ENCODE measurements around the gene C6orf89. TPM values are rescaled to one million over a fixed set of nuclear protein-coding genes. Genes with fewer than 3 reads are reported as not detected.

Gene C6orf89
- total RNA-seq, 1 experiment from 2014 or later = 40.1 TPM

GRCh38 chr6:36970892-36971842, 85.4 kb downstream of the C6orf89 start:
- H3K4me1 ChIP-seq (replicated peaks; ENCODE audit: insufficient read depth) = no peaks in the 10 kb centered on the region
- H4K20me1 ChIP-seq (ENCODE audit: insufficient read depth) = no peaks in the 10 kb centered on the region; the same call in 1 of the 2 replicates
- H3K79me2 ChIP-seq (ENCODE audit: low read depth) = no peaks in the 10 kb centered on the region
- H3K36me3 ChIP-seq (ENCODE audit: low read depth) = peaks cover 29% of the 10 kb centered on the region
- H3K27me3 ChIP-seq (ENCODE audit: insufficient read depth, low read depth) = no peaks in the 10 kb centered on the region
- no peak overlapping the region for H3K4me2 ChIP-seq
- H3K9me2 ChIP-seq (ENCODE audit: insufficient read depth) = no peaks in the 10 kb centered on the region
- ChIA-PET POLR2A (ENCODE audit: unreplicated experiment) (no interaction called here), CTCF (no interaction called here)
- no TSS peak for BruUV-seq (replicated peaks)
- intact Hi-C loops (cut with micrococcal nuclease; ENCODE audit: unreplicated experiment) = no loop called here
- no peak for DNase-seq
- no peaks in the 10 kb centered on the region for H3K9me3 ChIP-seq (ENCODE audit: insufficient read depth, low read depth)
- H3F3A ChIP-seq (ENCODE audit: insufficient read depth, low read depth) = peaks cover 18% of the 10 kb centered on the region; the same call in 1 of the 2 replicates
- H3K4me3 ChIP-seq = no peak overlapping the region
- no peak overlapping the region for H2AFZ ChIP-seq
- no peak overlapping the region for H3K27ac ChIP-seq
- TF ChIP-seq CTCF (conservative IDR thresholded peaks at IDR 0.05) (no peak), EZH2 (IDR thresholded peaks at IDR 0.05; ENCODE audit: low read depth) (no peak)

GRCh38 chr6:36971921-36972673, 86.3 kb downstream of the C6orf89 start:
- H2AFZ ChIP-seq = no peak overlapping the region
- POLR2A ChIA-PET (ENCODE audit: unreplicated experiment) = interaction anchor here (0.6 kb wide), 1 partner anchor 329 kb away, joined by 4 read pairs; no protein-coding TSS in a partner anchor
- no peaks in the 10 kb centered on the region for H3K27me3 ChIP-seq (ENCODE audit: insufficient read depth, low read depth)
- no peaks in the 10 kb centered on the region for H3K9me3 ChIP-seq (ENCODE audit: insufficient read depth, low read depth)
- H3K9me2 ChIP-seq (ENCODE audit: insufficient read depth) = no peaks in the 10 kb centered on the region
- H4K20me1 ChIP-seq (ENCODE audit: insufficient read depth) = no peaks in the 10 kb centered on the region; the same call in 1 of the 2 replicates
- TF ChIP-seq CTCF (conservative IDR thresholded peaks at IDR 0.05) (no peak), EZH2 (IDR thresholded peaks at IDR 0.05; ENCODE audit: low read depth) (no peak)
- no peak overlapping the region for H3K27ac ChIP-seq
- no peaks in the 10 kb centered on the region for H3K4me1 ChIP-seq (replicated peaks; ENCODE audit: insufficient read depth)
- CTCF ChIA-PET = no interaction called here
- BruUV-seq (replicated peaks) = no TSS peak
- intact Hi-C loops (cut with micrococcal nuclease; ENCODE audit: unreplicated experiment) = no loop called here
- peaks cover 33% of the 10 kb centered on the region for H3K36me3 ChIP-seq (ENCODE audit: low read depth)
- H3K79me2 ChIP-seq (ENCODE audit: low read depth) = no peaks in the 10 kb centered on the region
- no peak overlapping the region for H3K4me3 ChIP-seq
- DNase-seq = no peak
- H3F3A ChIP-seq (ENCODE audit: insufficient read depth, low read depth) = peaks cover 18% of the 10 kb centered on the region; the same call in 1 of the 2 replicates
- H3K4me2 ChIP-seq = no peak overlapping the region

- Histone ChIP-seq H3K9me3 (ENCODE audit: insufficient read depth, low read depth) (no peaks in the 10 kb centered on the region), H3F3A (ENCODE audit: insufficient read depth, low read depth) (peaks cover 8% of the 10 kb centered on the region; the same call in 1 of the 2 replicates), H3K79me2 (ENCODE audit: low read depth) (0 out of 2 replicates have a peak, but pooled peaks cover 6% of the 10 kb centered on the region), H3K27me3 (ENCODE audit: insufficient read depth, low read depth) (no peaks in the 10 kb centered on the region), H3K4me3 (no peak overlapping the region), H3K27ac (no peak overlapping the region), H2AFZ (no peak overlapping the region), H4K20me1 (ENCODE audit: insufficient read depth) (peaks cover 5% of the 10 kb centered on the region; the same call in 1 of the 2 replicates), H3K4me2 (no peak overlapping the region), H3K4me1 (replicated peaks; ENCODE audit: insufficient read depth) (no peaks in the 10 kb centered on the region), H3K36me3 (ENCODE audit: low read depth) (peaks cover 33% of the 10 kb centered on the region), H3K9me2 (ENCODE audit: insufficient read depth) (no peaks in the 10 kb centered on the region)
- CTCF ChIA-PET = interaction anchor here (0.6 kb wide), 1 partner anchor 373 kb away, joined by 5 read pairs; no protein-coding TSS in a partner anchor
- BruUV-seq (replicated peaks) = no TSS peak
- intact Hi-C loops (cut with micrococcal nuclease; ENCODE audit: unreplicated experiment) = no loop called here
- no peak for DNase-seq
- TF ChIP-seq CTCF (conservative IDR thresholded peaks at IDR 0.05) (no peak), EZH2 (IDR thresholded peaks at IDR 0.05; ENCODE audit: low read depth) (no peak)
- POLR2A ChIA-PET (ENCODE audit: unreplicated experiment) = no interaction called here
Measured at GRCh38 chr6:36973190-36973589, 87.4 kb downstream of the C6orf89 start.
